HS-27A (cell line): Measurements from ENCODE around the gene NBAS.

Source experiments
- DNase-seq: peaks from one replicate; pipeline ENCODE4 v3.0.0-alpha.2; 2012; ENCODE audit warnings: low read depth, missing footprints

NBAS gene

GRCh38 chr2:15126373-15126772, 434.8 kb downstream of the NBAS start:
- DNase-seq = no peak

GRCh38 chr2:15122915-15123314, 438.2 kb downstream of the NBAS start:
- no peak for DNase-seq

- no peak for DNase-seq
Observed at GRCh38 chr2:15120631-15121030, 440.5 kb downstream of the NBAS start.

- no peak for DNase-seq
Observed at GRCh38 chr2:15119722-15120175, 441.4 kb downstream of the NBAS start.

- no peak for DNase-seq
Observed at GRCh38 chr2:15117409-15118050, 443.6 kb downstream of the NBAS start.
